ENCODE measurements around the gene MANBA. TPM values are rescaled to one million over a fixed set of nuclear protein-coding genes. Genes with fewer than 3 reads are reported as not detected.

The MANBA gene
- total and polyA plus RNA-seq, 2 of the 13 experiments (the other 11 are each of a cell fraction or from before 2014, with no cell fraction given) = 11.7 to 33.3 TPM

DNA sequence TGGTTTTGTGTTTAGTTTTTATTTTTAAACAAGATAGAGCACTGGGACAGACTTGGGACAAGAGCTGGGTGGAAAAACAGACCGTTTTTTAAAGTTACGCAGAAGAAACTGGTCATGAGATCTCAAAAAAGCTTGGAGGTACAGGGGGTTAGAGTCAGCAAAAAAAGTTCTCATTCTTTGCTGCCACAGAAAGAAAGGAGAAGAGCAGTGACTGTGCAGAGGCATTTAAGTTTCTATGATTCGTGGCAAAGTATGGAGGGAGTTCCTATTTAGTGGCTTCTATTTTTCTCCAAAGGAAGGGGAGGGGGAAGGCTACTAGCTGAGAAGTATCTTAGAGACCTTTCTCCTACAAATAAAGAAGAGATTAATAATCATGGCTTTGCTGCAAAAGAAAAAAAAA is 68.3 kb downstream of the MANBA start:
- Histone ChIP-seq H3K4me3 (replicated peaks in 1 of 3; ENCODE audit: insufficient read depth in 1 of 3, low read depth in 2 of 3, low read length in 3 of 3) (no peak overlapping the region), H3K9ac (ENCODE audit: insufficient read depth, low read depth, low read length) (no peak overlapping the region), H3K79me2 (ENCODE audit: insufficient read depth, low read length) (no peaks in the 10 kb centered on the region), H3K9me3 (ENCODE audit: low read length) (no peaks in the 10 kb centered on the region), H4K20me1 (ENCODE audit: insufficient read depth, low read length) (no peaks in the 10 kb centered on the region), H3K4me2 (ENCODE audit: low read depth, low read length) (no peak overlapping the region), H3K27ac (ENCODE audit: extremely low read length, insufficient read depth, low read length) (no peak overlapping the region), H3K4me1 (ENCODE audit: insufficient read depth, low read length) (no peaks in the 10 kb centered on the region), H3K36me3 (replicated peaks in 1 of 2; ENCODE audit: control insufficient read depth in 1 of 2, insufficient read depth in 2 of 2, low read length in 2 of 2) (0 out of 5 replicates have a peak, but pooled peaks cover 0 to 3% of the 10 kb centered on the region in 2 experiments), H2AFZ (ENCODE audit: low read length) (no peak overlapping the region), H3K27me3 (ENCODE audit: control insufficient read depth in 1 of 2, insufficient read depth in 2 of 2, low read length in 2 of 2) (no peaks in the 10 kb centered on the region; a peak in 1 of 5 replicates)
- ATAC-seq (no peak), DNase-seq (ENCODE audit: low spot score) (no peak), FAIRE-seq (no peak)
- in situ Hi-C loops (cut with HindIII; ENCODE audit: extremely low pct_ligation_motif_present, low pct_unique_long_range_greater_than_20kb) (no loop called here), intact Hi-C loops (cut with micrococcal nuclease; ENCODE audit: unreplicated experiment) (no loop called here)
- CTCF ChIA-PET (ENCODE audit: low intra/inter-chr PET ratio, low total read pairs) = no interaction called here
- POLR2A ChIA-PET = no interaction called here
- WGBS (ENCODE audit: low lambda C conversion rate) = 94% methylated on average over 3 of the region's 3 CpGs
- BruUV-seq (replicated peaks) = no TSS peak
- TF ChIP-seq, protein P1, sequence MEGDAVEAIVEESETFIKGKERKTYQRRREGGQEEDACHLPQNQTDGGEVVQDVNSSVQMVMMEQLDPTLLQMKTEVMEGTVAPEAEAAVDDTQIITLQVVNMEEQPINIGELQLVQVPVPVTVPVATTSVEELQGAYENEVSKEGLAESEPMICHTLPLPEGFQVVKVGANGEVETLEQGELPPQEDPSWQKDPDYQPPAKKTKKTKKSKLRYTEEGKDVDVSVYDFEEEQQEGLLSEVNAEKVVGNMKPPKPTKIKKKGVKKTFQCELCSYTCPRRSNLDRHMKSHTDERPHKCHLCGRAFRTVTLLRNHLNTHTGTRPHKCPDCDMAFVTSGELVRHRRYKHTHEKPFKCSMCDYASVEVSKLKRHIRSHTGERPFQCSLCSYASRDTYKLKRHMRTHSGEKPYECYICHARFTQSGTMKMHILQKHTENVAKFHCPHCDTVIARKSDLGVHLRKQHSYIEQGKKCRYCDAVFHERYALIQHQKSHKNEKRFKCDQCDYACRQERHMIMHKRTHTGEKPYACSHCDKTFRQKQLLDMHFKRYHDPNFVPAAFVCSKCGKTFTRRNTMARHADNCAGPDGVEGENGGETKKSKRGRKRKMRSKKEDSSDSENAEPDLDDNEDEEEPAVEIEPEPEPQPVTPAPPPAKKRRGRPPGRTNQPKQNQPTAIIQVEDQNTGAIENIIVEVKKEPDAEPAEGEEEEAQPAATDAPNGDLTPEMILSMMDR (CRISPR knock-in tag; IDR thresholded peaks at IDR 0.05) = no peak

- peaks cover 0 to 3% of the 10 kb centered on the region in 2 experiments; a peak in 1 of 5 replicates for H3K36me3 ChIP-seq (replicated peaks in 1 of 2; ENCODE audit: control insufficient read depth in 1 of 2, insufficient read depth in 2 of 2, low read length in 2 of 2)
- no peak overlapping the region for H2AFZ ChIP-seq (ENCODE audit: low read length)
- H3K27me3 ChIP-seq (ENCODE audit: control insufficient read depth in 1 of 2, insufficient read depth in 2 of 2, low read length in 2 of 2) = no peaks in the 10 kb centered on the region; a peak in 1 of 5 replicates
- TF ChIP-seq KLF6 (CRISPR knock-in tag; IDR thresholded peaks at IDR 0.05) (no peak), MAFF (IDR thresholded peaks at IDR 0.05; ENCODE audit: low read depth, low read length) (no peak)
- TF ChIP-seq, protein P2, sequence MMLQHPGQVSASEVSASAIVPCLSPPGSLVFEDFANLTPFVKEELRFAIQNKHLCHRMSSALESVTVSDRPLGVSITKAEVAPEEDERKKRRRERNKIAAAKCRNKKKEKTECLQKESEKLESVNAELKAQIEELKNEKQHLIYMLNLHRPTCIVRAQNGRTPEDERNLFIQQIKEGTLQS (CRISPR knock-in tag; IDR thresholded peaks at IDR 0.05) = no peak
- TF ChIP-seq, protein P3, sequence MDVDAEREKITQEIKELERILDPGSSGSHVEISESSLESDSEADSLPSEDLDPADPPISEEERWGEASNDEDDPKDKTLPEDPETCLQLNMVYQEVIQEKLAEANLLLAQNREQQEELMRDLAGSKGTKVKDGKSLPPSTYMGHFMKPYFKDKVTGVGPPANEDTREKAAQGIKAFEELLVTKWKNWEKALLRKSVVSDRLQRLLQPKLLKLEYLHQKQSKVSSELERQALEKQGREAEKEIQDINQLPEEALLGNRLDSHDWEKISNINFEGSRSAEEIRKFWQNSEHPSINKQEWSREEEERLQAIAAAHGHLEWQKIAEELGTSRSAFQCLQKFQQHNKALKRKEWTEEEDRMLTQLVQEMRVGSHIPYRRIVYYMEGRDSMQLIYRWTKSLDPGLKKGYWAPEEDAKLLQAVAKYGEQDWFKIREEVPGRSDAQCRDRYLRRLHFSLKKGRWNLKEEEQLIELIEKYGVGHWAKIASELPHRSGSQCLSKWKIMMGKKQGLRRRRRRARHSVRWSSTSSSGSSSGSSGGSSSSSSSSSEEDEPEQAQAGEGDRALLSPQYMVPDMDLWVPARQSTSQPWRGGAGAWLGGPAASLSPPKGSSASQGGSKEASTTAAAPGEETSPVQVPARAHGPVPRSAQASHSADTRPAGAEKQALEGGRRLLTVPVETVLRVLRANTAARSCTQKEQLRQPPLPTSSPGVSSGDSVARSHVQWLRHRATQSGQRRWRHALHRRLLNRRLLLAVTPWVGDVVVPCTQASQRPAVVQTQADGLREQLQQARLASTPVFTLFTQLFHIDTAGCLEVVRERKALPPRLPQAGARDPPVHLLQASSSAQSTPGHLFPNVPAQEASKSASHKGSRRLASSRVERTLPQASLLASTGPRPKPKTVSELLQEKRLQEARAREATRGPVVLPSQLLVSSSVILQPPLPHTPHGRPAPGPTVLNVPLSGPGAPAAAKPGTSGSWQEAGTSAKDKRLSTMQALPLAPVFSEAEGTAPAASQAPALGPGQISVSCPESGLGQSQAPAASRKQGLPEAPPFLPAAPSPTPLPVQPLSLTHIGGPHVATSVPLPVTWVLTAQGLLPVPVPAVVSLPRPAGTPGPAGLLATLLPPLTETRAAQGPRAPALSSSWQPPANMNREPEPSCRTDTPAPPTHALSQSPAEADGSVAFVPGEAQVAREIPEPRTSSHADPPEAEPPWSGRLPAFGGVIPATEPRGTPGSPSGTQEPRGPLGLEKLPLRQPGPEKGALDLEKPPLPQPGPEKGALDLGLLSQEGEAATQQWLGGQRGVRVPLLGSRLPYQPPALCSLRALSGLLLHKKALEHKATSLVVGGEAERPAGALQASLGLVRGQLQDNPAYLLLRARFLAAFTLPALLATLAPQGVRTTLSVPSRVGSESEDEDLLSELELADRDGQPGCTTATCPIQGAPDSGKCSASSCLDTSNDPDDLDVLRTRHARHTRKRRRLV (CRISPR knock-in tag; IDR thresholded peaks at IDR 0.05) = no peak
- WGBS (ENCODE audit: low lambda C conversion rate) = 90% methylated on average over 7 of the region's 7 CpGs
- H3K27ac ChIP-seq (ENCODE audit: extremely low read length, insufficient read depth, low read length) = no peak overlapping the region
- H4K20me1 ChIP-seq (ENCODE audit: insufficient read depth, low read length) = no peaks in the 10 kb centered on the region
- H3K4me2 ChIP-seq (ENCODE audit: low read depth, low read length) = no peak overlapping the region
- ChIA-PET CTCF (ENCODE audit: low intra/inter-chr PET ratio, low total read pairs) (no interaction called here), POLR2A (no interaction called here)
- BruUV-seq (replicated peaks) = no TSS peak
- no peaks in the 10 kb centered on the region for H3K9me3 ChIP-seq (ENCODE audit: low read length)
- no peak overlapping the region for H3K4me3 ChIP-seq (replicated peaks in 1 of 3; ENCODE audit: insufficient read depth in 1 of 3, low read depth in 2 of 3, low read length in 3 of 3)
- intact Hi-C loops (cut with micrococcal nuclease; ENCODE audit: unreplicated experiment) (no loop called here), in situ Hi-C loops (cut with HindIII; ENCODE audit: extremely low pct_ligation_motif_present, low pct_unique_long_range_greater_than_20kb) (no loop called here)
- FAIRE-seq = no peak
- H3K79me2 ChIP-seq (ENCODE audit: insufficient read depth, low read length) = no peaks in the 10 kb centered on the region
- H3K4me1 ChIP-seq (ENCODE audit: insufficient read depth, low read length) = no peaks in the 10 kb centered on the region
- H3K9ac ChIP-seq (ENCODE audit: insufficient read depth, low read depth, low read length) = no peak overlapping the region
- no peak for DNase-seq (ENCODE audit: low spot score)
- no peak for ATAC-seq
These were observed 72.8 kb downstream of the MANBA start for GRCh38 chr4:102687982-102688433.
